Lower leg skin (tissue), 3 donors: Measurements from ENCODE around the gene CRHR2.

ENCODE experiments used
- CTCF ChIP-seq, 3 donors: fragments of 450-650 bp; IDR thresholded peaks; one replicate each; pipeline ENCODE4 v1.5.1; 2016; ENCODE audit warnings: antibody characterized with exemption in 3 of 3, mild to moderate bottlenecking in 3 of 3, moderate library complexity in 2 of 3
- POLR2A ChIP-seq, 2 donors: fragments of 450-650 bp; IDR thresholded peaks; one replicate each; pipeline ENCODE4 v1.6.1; 2016 to 2017; ENCODE audit warnings: antibody characterized with exemption in 2 of 2, mild to moderate bottlenecking in 1 of 2, moderate library complexity in 1 of 2

GRCh38 chr7:30612658-30613265 lies 69.5 kb downstream of the CRHR2 start:
- TF ChIP-seq CTCF (IDR thresholded peaks at IDR 0.05), result no peak
- no peak for TF ChIP-seq POLR2A (IDR thresholded peaks at IDR 0.05)
